GM12892 (cell line): ENCODE data around the gene RAP1GAP.

ENCODE experiments used
- DNase-seq: peaks from one replicate; pipeline ENCODE4 v3.0.0; 2011; ENCODE audit not compliant: insufficient read length
- FAIRE-seq: peaks from 2 replicates; lab custom pipeline; 2011; peaks lifted over from hg19 to GRCh38; lab: Jason Lieb, UNC
- POLR2A ChIP-seq: IDR thresholded peaks from 2 replicates; pipeline ENCODE4 v1.6.1; 2011; ENCODE audit warnings: low read depth, low read length, control low read depth
- POLR2AphosphoS5 ChIP-seq: IDR thresholded peaks from 2 replicates; pipeline ENCODE4 v1.6.1; 2011; ENCODE audit warnings: low read depth, low read length, control low read depth
- TAF1 ChIP-seq: IDR thresholded peaks from 2 replicates; pipeline ENCODE4 v1.6.1; 2011; ENCODE audit warnings: low read depth, mild to moderate bottlenecking, control low read depth, low read length, borderline replicate concordance

The RAP1GAP gene

GRCh38 chr1:21563971-21564370, 105.2 kb downstream of the RAP1GAP start:
- no peak for DNase-seq
- FAIRE-seq = no peak
- no peak for TF ChIP-seq POLR2AphosphoS5
- no peak for TF ChIP-seq POLR2A
- no peak for TF ChIP-seq TAF1

GRCh38 chr1:21562896-21563295, 106.3 kb downstream of the RAP1GAP start:
- FAIRE-seq (no peak), DNase-seq (no peak)
- TF ChIP-seq POLR2A = no peak
- no peak for TF ChIP-seq POLR2AphosphoS5
- TF ChIP-seq TAF1 = no peak

GRCh38 chr1:21560916-21561638, 108.1 kb downstream of the RAP1GAP start:
- DNase-seq (no peak), FAIRE-seq (no peak)
- TF ChIP-seq POLR2AphosphoS5 (no peak), POLR2A (no peak), TAF1 (no peak)

- TF ChIP-seq POLR2AphosphoS5 = no peak
- no peak for TF ChIP-seq TAF1
- TF ChIP-seq POLR2A = no peak
- FAIRE-seq (no peak), DNase-seq (no peak)
Measured at GRCh38 chr1:21559788-21560567, 109.2 kb downstream of the RAP1GAP start.

- TF ChIP-seq TAF1 (no peak), POLR2A (no peak), POLR2AphosphoS5 (no peak)
- DNase-seq = no peak
- FAIRE-seq = no peak
Measured at GRCh38 chr1:21553116-21553926, 115.8 kb downstream of the RAP1GAP start.

GRCh38 chr1:21552715-21553114, 116.4 kb downstream of the RAP1GAP start:
- no peak for FAIRE-seq
- TF ChIP-seq TAF1 (no peak), POLR2AphosphoS5 (no peak), POLR2A (no peak)
- DNase-seq = no peak

GRCh38 chr1:21550866-21551475, 118.2 kb downstream of the RAP1GAP start:
- no peak for FAIRE-seq
- no peak for DNase-seq
- TF ChIP-seq POLR2A (no peak), POLR2AphosphoS5 (no peak), TAF1 (no peak)

- no peak for DNase-seq
- no peak for TF ChIP-seq TAF1
- TF ChIP-seq POLR2A = no peak
- TF ChIP-seq POLR2AphosphoS5 = no peak
- FAIRE-seq = no peak
Measured at GRCh38 chr1:21550097-21550496, 119.1 kb downstream of the RAP1GAP start.

GRCh38 chr1:21547876-21548275, 121.3 kb downstream of the RAP1GAP start:
- DNase-seq (no peak), FAIRE-seq (no peak)
- no peak for TF ChIP-seq POLR2A
- no peak for TF ChIP-seq TAF1
- TF ChIP-seq POLR2AphosphoS5 = no peak
